Measurements from ENCODE around the gene TEKT5. TPM values are rescaled to one million over a fixed set of nuclear protein-coding genes. Genes with fewer than 3 reads are reported as not detected.

Gene TEKT5
- total RNA-seq, 1 experiment from 2014 or later: not detected

DNA sequence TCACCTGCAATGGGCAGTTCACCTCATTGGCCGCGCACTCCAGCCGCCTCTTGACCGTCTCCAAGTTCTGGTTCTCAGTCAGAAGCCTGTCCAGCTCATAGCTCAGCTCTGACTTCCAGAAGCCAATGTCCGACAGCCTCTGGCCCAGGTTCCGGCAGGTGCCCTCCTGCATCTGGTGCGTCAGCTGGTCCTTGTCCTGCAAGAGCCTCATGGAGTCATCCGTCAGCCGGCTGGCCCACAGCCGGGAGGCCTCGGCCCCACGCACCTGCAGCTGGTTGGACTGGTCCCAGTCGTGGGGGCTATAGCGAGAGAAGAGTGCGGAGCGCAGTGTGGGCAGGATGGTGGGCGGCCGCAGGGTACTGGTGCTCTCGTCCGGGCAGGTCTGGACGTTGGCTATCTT, 424 bp downstream of the TEKT5 start:
- H3K9me3 ChIP-seq (ENCODE audit: insufficient read depth, low read depth): no peaks in the 10 kb centered on the region
- peaks cover under 1% of the 10 kb centered on the region for H3K4me1 ChIP-seq (replicated peaks; ENCODE audit: insufficient read depth)
- POLR2A ChIA-PET (ENCODE audit: unreplicated experiment): no interaction called here
- no peak for DNase-seq
- H4K20me1 ChIP-seq (ENCODE audit: insufficient read depth): no peaks in the 10 kb centered on the region
- no peaks in the 10 kb centered on the region for H3K27me3 ChIP-seq (ENCODE audit: insufficient read depth, low read depth)
- TF ChIP-seq, protein P1, sequence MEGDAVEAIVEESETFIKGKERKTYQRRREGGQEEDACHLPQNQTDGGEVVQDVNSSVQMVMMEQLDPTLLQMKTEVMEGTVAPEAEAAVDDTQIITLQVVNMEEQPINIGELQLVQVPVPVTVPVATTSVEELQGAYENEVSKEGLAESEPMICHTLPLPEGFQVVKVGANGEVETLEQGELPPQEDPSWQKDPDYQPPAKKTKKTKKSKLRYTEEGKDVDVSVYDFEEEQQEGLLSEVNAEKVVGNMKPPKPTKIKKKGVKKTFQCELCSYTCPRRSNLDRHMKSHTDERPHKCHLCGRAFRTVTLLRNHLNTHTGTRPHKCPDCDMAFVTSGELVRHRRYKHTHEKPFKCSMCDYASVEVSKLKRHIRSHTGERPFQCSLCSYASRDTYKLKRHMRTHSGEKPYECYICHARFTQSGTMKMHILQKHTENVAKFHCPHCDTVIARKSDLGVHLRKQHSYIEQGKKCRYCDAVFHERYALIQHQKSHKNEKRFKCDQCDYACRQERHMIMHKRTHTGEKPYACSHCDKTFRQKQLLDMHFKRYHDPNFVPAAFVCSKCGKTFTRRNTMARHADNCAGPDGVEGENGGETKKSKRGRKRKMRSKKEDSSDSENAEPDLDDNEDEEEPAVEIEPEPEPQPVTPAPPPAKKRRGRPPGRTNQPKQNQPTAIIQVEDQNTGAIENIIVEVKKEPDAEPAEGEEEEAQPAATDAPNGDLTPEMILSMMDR (conservative IDR thresholded peaks at IDR 0.05): no peak
- TF ChIP-seq EZH2 (IDR thresholded peaks at IDR 0.05; ENCODE audit: low read depth): no peak
- intact Hi-C loops (cut with micrococcal nuclease; ENCODE audit: unreplicated experiment): no loop called here
- BruUV-seq (replicated peaks): no TSS peak
- H3K27ac ChIP-seq: no peak overlapping the region
- no peak overlapping the region for H3K4me2 ChIP-seq
- H3K36me3 ChIP-seq (ENCODE audit: low read depth): no peaks in the 10 kb centered on the region
- H3F3A ChIP-seq (ENCODE audit: insufficient read depth, low read depth): no peaks in the 10 kb centered on the region
- no peaks in the 10 kb centered on the region for H3K79me2 ChIP-seq (ENCODE audit: low read depth)
- CTCF ChIA-PET: interaction anchor here (1.0 kb wide), 1 partner anchor 77 kb away, joined by 3 read pairs; no protein-coding TSS in a partner anchor
- no peak overlapping the region for H3K4me3 ChIP-seq
- no peak overlapping the region for H2AFZ ChIP-seq
- H3K9me2 ChIP-seq (ENCODE audit: insufficient read depth): no peaks in the 10 kb centered on the region

DNA sequence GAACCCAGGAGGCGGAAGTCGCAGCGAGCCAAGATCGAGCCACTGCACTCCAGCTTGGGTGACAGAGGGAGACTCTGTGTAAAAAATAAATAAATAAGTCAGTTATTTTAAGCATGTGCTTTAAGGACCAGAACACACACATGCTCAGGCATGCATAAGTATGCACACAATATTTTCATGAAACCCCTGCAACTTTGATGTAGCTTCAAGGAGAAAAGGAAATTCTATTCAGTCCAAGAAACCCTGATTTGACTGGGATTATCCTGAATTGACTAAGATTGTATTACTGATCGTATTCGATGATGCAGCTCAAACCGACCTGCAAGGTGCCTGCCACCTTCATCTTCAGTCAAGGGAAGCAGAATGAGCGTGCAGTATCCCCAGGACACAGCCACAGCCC, 841 bp downstream of the TEKT5 start:
- Histone ChIP-seq H3K4me3 (no peak overlapping the region), H3F3A (ENCODE audit: insufficient read depth, low read depth) (no peaks in the 10 kb centered on the region), H2AFZ (no peak overlapping the region), H4K20me1 (ENCODE audit: insufficient read depth) (no peaks in the 10 kb centered on the region), H3K4me1 (replicated peaks; ENCODE audit: insufficient read depth) (peaks cover 5% of the 10 kb centered on the region), H3K4me2 (no peak overlapping the region), H3K27ac (no peak overlapping the region), H3K79me2 (ENCODE audit: low read depth) (no peaks in the 10 kb centered on the region), H3K9me3 (ENCODE audit: insufficient read depth, low read depth) (no peaks in the 10 kb centered on the region), H3K27me3 (ENCODE audit: insufficient read depth, low read depth) (no peaks in the 10 kb centered on the region), H3K9me2 (ENCODE audit: insufficient read depth) (no peaks in the 10 kb centered on the region), H3K36me3 (ENCODE audit: low read depth) (no peaks in the 10 kb centered on the region)
- CTCF ChIA-PET: interaction anchor here (0.6 to 1.0 kb wide), 2 partner anchors 76 to 171 kb away, joined by 3 to 7 read pairs; no protein-coding TSS in a partner anchor
- DNase-seq: no peak
- TF ChIP-seq, protein P1 (conservative IDR thresholded peaks at IDR 0.05): no peak
- TF ChIP-seq EZH2 (IDR thresholded peaks at IDR 0.05; ENCODE audit: low read depth): no peak
- intact Hi-C loops (cut with micrococcal nuclease; ENCODE audit: unreplicated experiment): no loop called here
- no TSS peak for BruUV-seq (replicated peaks)
- POLR2A ChIA-PET (ENCODE audit: unreplicated experiment): no interaction called here

DNA sequence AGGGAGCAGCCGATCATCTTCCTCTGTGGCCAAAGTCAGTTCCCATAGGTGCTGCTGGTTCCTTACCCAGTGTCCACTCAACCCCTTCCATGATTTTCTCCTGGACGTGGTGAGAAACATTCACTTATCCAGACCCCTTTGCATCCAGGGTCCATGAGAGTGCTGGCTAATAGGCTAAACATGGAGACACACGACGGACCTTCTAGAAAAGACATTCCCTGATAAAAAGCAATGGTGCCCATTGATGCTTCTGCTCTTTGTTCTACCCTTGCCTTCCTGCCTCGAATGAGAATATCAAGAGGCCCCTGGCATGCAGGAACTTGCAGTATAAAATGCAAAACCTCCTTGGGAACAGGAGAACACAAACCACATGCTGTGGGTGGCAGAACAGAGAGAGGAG, 2.3 kb downstream of the TEKT5 start:
- Histone ChIP-seq H3K4me1 (replicated peaks; ENCODE audit: insufficient read depth) (peaks cover 19% of the 10 kb centered on the region), H3K79me2 (ENCODE audit: low read depth) (no peaks in the 10 kb centered on the region), H3K36me3 (ENCODE audit: low read depth) (no peaks in the 10 kb centered on the region), H3K4me3 (no peak overlapping the region), H2AFZ (no peak overlapping the region), H3K4me2 (no peak overlapping the region), H3K27me3 (ENCODE audit: insufficient read depth, low read depth) (no peaks in the 10 kb centered on the region), H3K9me2 (ENCODE audit: insufficient read depth) (no peaks in the 10 kb centered on the region), H3K27ac (no peak overlapping the region), H3F3A (ENCODE audit: insufficient read depth, low read depth) (no peaks in the 10 kb centered on the region), H4K20me1 (ENCODE audit: insufficient read depth) (no peaks in the 10 kb centered on the region), H3K9me3 (ENCODE audit: insufficient read depth, low read depth) (no peaks in the 10 kb centered on the region)
- TF ChIP-seq, protein P1 (conservative IDR thresholded peaks at IDR 0.05): no peak
- no peak for TF ChIP-seq EZH2 (IDR thresholded peaks at IDR 0.05; ENCODE audit: low read depth)
- ChIA-PET POLR2A (ENCODE audit: unreplicated experiment) (no interaction called here), CTCF (no interaction called here)
- BruUV-seq (replicated peaks): no TSS peak
- no peak for DNase-seq
- intact Hi-C loops (cut with micrococcal nuclease; ENCODE audit: unreplicated experiment): no loop called here

Data from PC-9 (cell line).